ENCODE measurements around the gene NKD1. TPM values are rescaled to one million over a fixed set of nuclear protein-coding genes. Genes with fewer than 3 reads are reported as not detected.

Gene NKD1
- polyA plus RNA-seq, 3 donors, result 0.01 TPM; not detected in 2

DNA sequence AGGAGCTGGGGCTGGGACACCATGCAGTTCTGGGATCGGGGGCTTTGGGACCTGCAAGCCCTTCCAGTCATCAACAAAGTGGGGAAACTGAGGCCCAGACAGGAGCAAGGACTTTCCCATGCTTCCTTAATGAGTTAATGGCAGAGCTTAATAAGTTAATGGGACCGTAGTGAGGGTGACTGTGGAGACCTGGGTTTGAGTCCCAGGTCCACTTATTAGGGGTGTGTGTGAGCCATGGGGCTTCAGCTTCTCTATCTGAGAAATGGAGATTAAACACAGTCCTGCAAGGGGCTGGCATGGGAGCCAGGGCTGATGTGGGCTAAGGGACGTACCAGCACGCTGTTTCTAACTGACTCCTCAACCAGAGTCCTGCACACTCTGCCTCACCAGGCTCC, 41.7 kb upstream of the NKD1 start:
- Mint-ChIP-seq H3K36me3 (no peaks in the 10 kb centered on the region), H3K27me3 (ENCODE audit: low read depth in 3 of 3) (peaks cover 5 to 9% (median 7%) of the 10 kb centered on the region in 3 donors)

DNA sequence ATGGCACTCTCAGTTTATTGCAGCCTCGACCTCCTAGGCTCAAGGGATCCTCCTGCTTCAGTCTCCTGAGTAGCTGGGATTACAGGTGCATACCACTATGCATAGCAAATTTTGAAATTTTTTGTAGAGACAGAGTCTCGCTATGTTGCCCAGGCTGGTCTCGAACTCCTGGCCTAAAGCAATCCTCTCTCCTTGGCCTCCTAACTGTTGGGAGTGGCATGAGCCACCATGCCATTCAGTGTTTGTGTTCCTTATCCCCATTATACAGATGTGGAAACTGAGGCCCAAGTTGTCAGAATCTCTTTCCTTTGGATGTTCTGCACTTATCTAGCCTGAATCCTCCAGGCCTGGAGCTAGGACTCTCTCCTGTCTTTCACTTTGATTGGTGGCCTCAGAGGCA, 40.8 kb upstream of the NKD1 start:
- Histone ChIP-seq H4K20me1 (ENCODE audit: insufficient read depth, low read length) (no peaks in the 10 kb centered on the region), H3K4me1 (ENCODE audit: control insufficient read depth in 1 of 2, insufficient read depth in 2 of 2, low read length in 2 of 2) (no peaks in the 10 kb centered on the region), H2AFZ (ENCODE audit: insufficient read depth, low read depth, low read length, poor library complexity, severe bottlenecking) (no peak overlapping the region), H3K79me2 (ENCODE audit: insufficient read depth, low read length) (no peaks in the 10 kb centered on the region), H3K9ac (ENCODE audit: insufficient read depth, low read length, poor library complexity, severe bottlenecking) (no peak overlapping the region), H3K27me3 (ENCODE audit: control insufficient read depth in 2 of 2, insufficient read depth in 2 of 2, low read length in 2 of 2) (no peaks in the 10 kb centered on the region), H3K9me3 (replicated peaks in 1 of 2; ENCODE audit: control insufficient read depth in 1 of 2, insufficient read depth in 1 of 2, low read length in 2 of 2) (no peaks in the 10 kb centered on the region), H3K27ac (ENCODE audit: low read depth in 1 of 2, low read length in 2 of 2) (no peak overlapping the region), H3K4me2 (replicated peaks; ENCODE audit: extremely low read depth, low read length, poor library complexity, severe bottlenecking) (no peak overlapping the region), H3K36me3 (replicated peaks in 1 of 2; ENCODE audit: control insufficient read depth in 1 of 2, insufficient read depth in 2 of 2, low read length in 2 of 2) (no peaks in the 10 kb centered on the region), H3K4me3 (replicated peaks in 1 of 3; ENCODE audit: low read depth in 2 of 3, low read length in 3 of 3) (no peak overlapping the region)
- H3K36me3 Mint-ChIP-seq, result no peaks in the 10 kb centered on the region
- WGBS (ENCODE audit: insufficient coverage), result 71% methylated on average over 1 of the region's 3 CpGs
- no peaks in the 10 kb centered on the region for H3K4me1 Mint-ChIP-seq
- H3K9me3 Mint-ChIP-seq, result peaks cover 0 to 2% (median 0%) of the 10 kb centered on the region in 7 donors
- no peak for DNase-seq
- no peak overlapping the region for H3K4me3 Mint-ChIP-seq
- no peak overlapping the region for H3K27ac Mint-ChIP-seq
- peaks cover 5 to 9% (median 7%) of the 10 kb centered on the region in 3 donors for H3K27me3 Mint-ChIP-seq (ENCODE audit: low read depth in 3 of 3)
- intact Hi-C loops (cut with micrococcal nuclease), result no loop called here
- TF ChIP-seq, protein P1, sequence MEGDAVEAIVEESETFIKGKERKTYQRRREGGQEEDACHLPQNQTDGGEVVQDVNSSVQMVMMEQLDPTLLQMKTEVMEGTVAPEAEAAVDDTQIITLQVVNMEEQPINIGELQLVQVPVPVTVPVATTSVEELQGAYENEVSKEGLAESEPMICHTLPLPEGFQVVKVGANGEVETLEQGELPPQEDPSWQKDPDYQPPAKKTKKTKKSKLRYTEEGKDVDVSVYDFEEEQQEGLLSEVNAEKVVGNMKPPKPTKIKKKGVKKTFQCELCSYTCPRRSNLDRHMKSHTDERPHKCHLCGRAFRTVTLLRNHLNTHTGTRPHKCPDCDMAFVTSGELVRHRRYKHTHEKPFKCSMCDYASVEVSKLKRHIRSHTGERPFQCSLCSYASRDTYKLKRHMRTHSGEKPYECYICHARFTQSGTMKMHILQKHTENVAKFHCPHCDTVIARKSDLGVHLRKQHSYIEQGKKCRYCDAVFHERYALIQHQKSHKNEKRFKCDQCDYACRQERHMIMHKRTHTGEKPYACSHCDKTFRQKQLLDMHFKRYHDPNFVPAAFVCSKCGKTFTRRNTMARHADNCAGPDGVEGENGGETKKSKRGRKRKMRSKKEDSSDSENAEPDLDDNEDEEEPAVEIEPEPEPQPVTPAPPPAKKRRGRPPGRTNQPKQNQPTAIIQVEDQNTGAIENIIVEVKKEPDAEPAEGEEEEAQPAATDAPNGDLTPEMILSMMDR (IDR thresholded peaks at IDR 0.05), result no peak

More for the DNA sequence above, 41.7 kb upstream of the NKD1 start:
- H3K4me2 ChIP-seq (replicated peaks; ENCODE audit: extremely low read depth, low read length, poor library complexity, severe bottlenecking), result no peak overlapping the region
- no peaks in the 10 kb centered on the region for H3K27me3 ChIP-seq (ENCODE audit: control insufficient read depth in 2 of 2, insufficient read depth in 2 of 2, low read length in 2 of 2)
- Mint-ChIP-seq H3K4me3 (no peak overlapping the region), H3K27ac (no peak overlapping the region), H3K9me3 (peaks cover 0 to 4% (median 0%) of the 10 kb centered on the region in 7 donors), H3K4me1 (no peaks in the 10 kb centered on the region)
- DNase-seq, result no peak
- H3K36me3 ChIP-seq (replicated peaks in 1 of 2; ENCODE audit: control insufficient read depth in 1 of 2, insufficient read depth in 2 of 2, low read length in 2 of 2), result no peaks in the 10 kb centered on the region
- 100% methylated on average over 3 of the region's 4 CpGs for WGBS (ENCODE audit: insufficient coverage)
- H3K27ac ChIP-seq (ENCODE audit: low read depth in 1 of 2, low read length in 2 of 2), result no peak overlapping the region
- H3K4me3 ChIP-seq (replicated peaks in 1 of 3; ENCODE audit: low read depth in 2 of 3, low read length in 3 of 3), result no peak overlapping the region
- H4K20me1 ChIP-seq (ENCODE audit: insufficient read depth, low read length), result no peaks in the 10 kb centered on the region
- H3K79me2 ChIP-seq (ENCODE audit: insufficient read depth, low read length), result no peaks in the 10 kb centered on the region
- TF ChIP-seq, protein P1 (IDR thresholded peaks at IDR 0.05), result no peak
- intact Hi-C loops (cut with micrococcal nuclease), result no loop called here
- no peak overlapping the region for H2AFZ ChIP-seq (ENCODE audit: insufficient read depth, low read depth, low read length, poor library complexity, severe bottlenecking)
- peaks cover 0 to 4% of the 10 kb centered on the region in 2 donors for H3K9me3 ChIP-seq (replicated peaks in 1 of 2; ENCODE audit: control insufficient read depth in 1 of 2, insufficient read depth in 1 of 2, low read length in 2 of 2)
- no peak overlapping the region for H3K9ac ChIP-seq (ENCODE audit: insufficient read depth, low read length, poor library complexity, severe bottlenecking)
- no peaks in the 10 kb centered on the region for H3K4me1 ChIP-seq (ENCODE audit: control insufficient read depth in 1 of 2, insufficient read depth in 2 of 2, low read length in 2 of 2)
